Neuronal stem cell (in vitro differentiated cells): ENCODE measurements around the gene SPARC.

ENCODE experiments used
- DNase-seq: peaks from one replicate; pipeline ENCODE4 v3.0.0-alpha.2; 2013; ENCODE audit warnings: low spot score
- H2AFZ ChIP-seq: one replicate; pipeline ENCODE4 v1.6.1; 2013; ENCODE audit warnings: mild to moderate bottlenecking, low read length, inconsistent platforms
- H2AK5ac ChIP-seq: 2 replicates; pipeline ENCODE4 v1.6.1; 2013; ENCODE audit warnings: low read depth, mild to moderate bottlenecking, inconsistent platforms, low read length, moderate library complexity, mixed read lengths
- H2BK120ac ChIP-seq: 2 replicates; pipeline ENCODE4 v1.6.1; 2013; ENCODE audit warnings: low read depth, mild to moderate bottlenecking, inconsistent platforms, low read length, moderate library complexity, mixed read lengths
- H2BK12ac ChIP-seq: one replicate; pipeline ENCODE4 v1.6.1; 2013; ENCODE audit warnings: low read length, inconsistent platforms
- H2BK15ac ChIP-seq: 2 replicates; pipeline ENCODE4 v1.6.1; 2013; ENCODE audit warnings: mild to moderate bottlenecking, low read length, inconsistent platforms, mixed read lengths
- H2BK5ac ChIP-seq: one replicate; pipeline ENCODE4 v1.6.1; 2013; ENCODE audit warnings: inconsistent platforms, mild to moderate bottlenecking, low read length, moderate library complexity
- H3K14ac ChIP-seq: one replicate; pipeline ENCODE4 v1.6.1; 2013; ENCODE audit warnings: low read length, inconsistent platforms
- H3K18ac ChIP-seq: 2 replicates; pipeline ENCODE4 v1.6.1; 2013; ENCODE audit warnings: low read length, inconsistent platforms
- H3K23ac ChIP-seq: 2 replicates; pipeline ENCODE4 v1.6.1; 2013; ENCODE audit warnings: low read depth, mild to moderate bottlenecking, mixed read lengths, low read length, inconsistent platforms; ENCODE audit not compliant: poor library complexity
- H3K27ac ChIP-seq: replicated peaks from 3 replicates; pipeline ENCODE4 v1.5.1; 2013; ENCODE audit warnings: low read length, inconsistent platforms
- H3K27me3 ChIP-seq, 3 experiments: 2 replicates each; pipeline ENCODE4 v1.6.1; 2013; ENCODE audit warnings: low read length in 3 of 3, mild to moderate bottlenecking in 2 of 3, inconsistent platforms in 1 of 3, low read depth in 1 of 3, mixed read lengths in 1 of 3, moderate library complexity in 1 of 3; ENCODE audit not compliant: control insufficient read depth in 3 of 3, insufficient read depth in 3 of 3
- H3K36me3 ChIP-seq, 2 donors: replicated peaks in 1 of 2; 2 replicates each; pipeline ENCODE4 v1.6.1; 2013; ENCODE audit warnings: low read length in 2 of 2; ENCODE audit not compliant: control insufficient read depth in 2 of 2, insufficient read depth in 2 of 2
- H3K4ac ChIP-seq: 2 replicates; pipeline ENCODE4 v1.6.1; 2013; ENCODE audit warnings: inconsistent platforms, mild to moderate bottlenecking, low read length, moderate library complexity
- H3K4me1 ChIP-seq, 2 donors: 1 replicate in 1 of 2; 2 replicates in 1 of 2; pipeline ENCODE4 v1.6.1; 2013; ENCODE audit warnings: low read length in 2 of 2, low read depth in 1 of 2; ENCODE audit not compliant: control insufficient read depth in 2 of 2, insufficient read depth in 1 of 2
- H3K4me2 ChIP-seq: one replicate; pipeline ENCODE4 v1.6.1; 2013; ENCODE audit warnings: mild to moderate bottlenecking, low read length, inconsistent platforms; ENCODE audit not compliant: insufficient read depth, poor library complexity, severe bottlenecking
- H3K4me3 ChIP-seq, 2 donors: 2 replicates each; pipeline ENCODE4 v1.5.1; 2013; ENCODE audit warnings: low read length in 2 of 2, mild to moderate bottlenecking in 2 of 2, inconsistent platforms in 1 of 2, moderate library complexity in 1 of 2
- H3K79me1 ChIP-seq: one replicate; pipeline ENCODE4 v1.6.1; 2013; ENCODE audit warnings: low read depth, mild to moderate bottlenecking, inconsistent platforms, low read length, moderate library complexity
- H3K9ac ChIP-seq: one replicate; pipeline ENCODE4 v1.6.1; 2013; ENCODE audit warnings: mild to moderate bottlenecking, low read depth, low read length, inconsistent platforms; ENCODE audit not compliant: poor library complexity
- H3K9me3 ChIP-seq, 2 donors: replicated peaks in 1 of 2; 2 replicates each; pipeline versions ENCODE3 to v1.6.1; 2013; ENCODE audit warnings: low read length in 2 of 2, mild to moderate bottlenecking in 2 of 2, inconsistent platforms in 1 of 2, low read depth in 1 of 2, mixed read lengths in 1 of 2, moderate library complexity in 1 of 2; ENCODE audit not compliant: control insufficient read depth in 2 of 2, insufficient read depth in 1 of 2
- H4K8ac ChIP-seq: one replicate; pipeline ENCODE4 v1.6.1; 2013; ENCODE audit warnings: low read depth, mild to moderate bottlenecking, inconsistent platforms, low read length, moderate library complexity
- H4K91ac ChIP-seq: one replicate; pipeline ENCODE4 v1.6.1; 2013; ENCODE audit warnings: low read length, low read depth, mild to moderate bottlenecking, inconsistent platforms; ENCODE audit not compliant: poor library complexity
- WGBS, 2 donors: extraction: QIAGEN DNeasy Blood & Tissue Kit; methylation state at CpG; one replicate each; pipeline ENCODE4 v1.1.7; 2013; ENCODE audit warnings: missing lambda C conversion rate in 2 of 2, mixed read lengths in 1 of 2; ENCODE audit not compliant: insufficient read length in 2 of 2, insufficient replicate concordance in 1 of 2; ENCODE audit errors: extremely low coverage in 2 of 2; 5-methylcytosine and 5-hydroxymethylcytosine counted together

SPARC gene

GRCh38 chr5:151677776-151678545 lies 8.8 kb downstream of the SPARC start:
- WGBS, 2 donors, result no CpG with 5 or more reads among the region's 6 CpGs
- Histone ChIP-seq H3K4me1 (peaks cover 28 to 29% of the 10 kb centered on the region in 2 donors), H3K36me3 (peaks cover 14 to 87% of the 10 kb centered on the region in 2 donors), H2BK5ac (no peak overlapping the region), H2BK12ac (no peak overlapping the region), H2BK15ac (no peak overlapping the region), H2BK120ac (no peak overlapping the region), H3K4me2 (no peak overlapping the region), H2AK5ac (no peak overlapping the region), H3K27me3 (no peaks in the 10 kb centered on the region), H3K9ac (no peak overlapping the region), H3K4me3 (no peak overlapping the region), H3K4ac (no peak overlapping the region), H3K9me3 (no peaks in the 10 kb centered on the region), H2AFZ (no peak overlapping the region), H3K18ac (no peak overlapping the region), H3K79me1 (peaks cover 4% of the 10 kb centered on the region), H3K23ac (no peak overlapping the region), H3K27ac (no peak overlapping the region), H4K8ac (no peak overlapping the region), H3K14ac (no peak overlapping the region), H4K91ac (no peak overlapping the region)
- no peak for DNase-seq

GRCh38 chr5:151676719-151677118 lies 10.0 kb downstream of the SPARC start:
- no peak for DNase-seq
- Histone ChIP-seq H2AK5ac (no peak overlapping the region), H4K91ac (no peak overlapping the region), H3K14ac (no peak overlapping the region), H3K9me3 (no peaks in the 10 kb centered on the region), H2BK12ac (no peak overlapping the region), H3K4me1 (peaks cover 28% of the 10 kb centered on the region in 2 donors), H3K9ac (no peak overlapping the region), H3K18ac (no peak overlapping the region), H3K4me3 (no peak overlapping the region), H3K27me3 (no peaks in the 10 kb centered on the region), H3K4me2 (no peak overlapping the region), H2BK5ac (no peak overlapping the region), H3K27ac (no peak overlapping the region), H3K79me1 (peaks cover 4% of the 10 kb centered on the region), H3K4ac (no peak overlapping the region), H2BK120ac (no peak overlapping the region), H3K36me3 (peaks cover 22 to 87% of the 10 kb centered on the region in 2 donors), H3K23ac (no peak overlapping the region), H4K8ac (no peak overlapping the region), H2AFZ (no peak overlapping the region), H2BK15ac (no peak overlapping the region)
- WGBS, 2 donors, result no CpG with 5 or more reads among the region's 2 CpGs

DNA sequence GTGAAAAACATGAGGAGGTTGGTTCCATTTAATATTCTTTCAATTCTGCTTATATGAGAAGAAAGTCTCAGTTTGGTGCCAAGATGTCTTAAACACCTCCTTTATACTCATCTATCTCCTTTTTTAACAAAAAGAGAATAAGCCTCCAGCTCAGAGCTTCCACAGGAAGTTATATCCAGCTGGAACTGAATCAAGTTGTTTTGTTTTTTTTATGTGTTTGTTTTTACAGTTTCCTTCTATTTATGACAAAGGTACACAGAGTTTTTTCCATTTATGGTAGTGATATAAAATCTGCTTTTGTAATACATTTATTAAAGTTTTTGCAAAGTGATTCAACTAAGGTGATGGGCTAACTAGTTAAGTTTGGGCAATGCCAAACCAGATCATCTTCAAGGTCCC lies 10.4 kb downstream of the SPARC start:
- no peak overlapping the region for H2BK120ac ChIP-seq
- H3K36me3 ChIP-seq, result peaks cover 26 to 89% of the 10 kb centered on the region in 2 donors

GRCh38 chr5:151675611-151676313 lies 11.0 kb downstream of the SPARC start:
- DNase-seq, result no peak
- Histone ChIP-seq H3K36me3 (peaks cover 28 to 89% of the 10 kb centered on the region in 2 donors), H4K91ac (no peak overlapping the region), H2BK15ac (no peak overlapping the region), H3K27ac (no peak overlapping the region), H3K4me2 (no peak overlapping the region), H3K4me3 (no peak overlapping the region), H3K18ac (no peak overlapping the region), H4K8ac (no peak overlapping the region), H3K79me1 (peaks cover 2% of the 10 kb centered on the region), H2BK12ac (no peak overlapping the region), H3K4me1 (peaks cover 23 to 28% of the 10 kb centered on the region in 2 donors), H2AFZ (no peak overlapping the region), H2BK120ac (no peak overlapping the region), H3K14ac (no peak overlapping the region), H3K9me3 (no peaks in the 10 kb centered on the region), H3K9ac (no peak overlapping the region), H3K23ac (no peak overlapping the region), H2AK5ac (no peak overlapping the region), H3K4ac (no peak overlapping the region), H3K27me3 (no peaks in the 10 kb centered on the region), H2BK5ac (no peak overlapping the region)
- WGBS, 2 donors, result no CpG with 5 or more reads among the region's 3 CpGs

More for the DNA sequence above, 10.4 kb downstream of the SPARC start:
- Histone ChIP-seq H3K4me2 (no peak overlapping the region), H3K14ac (no peak overlapping the region), H4K8ac (no peak overlapping the region), H3K27ac (no peak overlapping the region), H3K27me3 (no peaks in the 10 kb centered on the region), H3K4me3 (no peak overlapping the region), H3K4me1 (peaks cover 28% of the 10 kb centered on the region in 2 donors), H4K91ac (no peak overlapping the region), H3K23ac (no peak overlapping the region), H3K18ac (no peak overlapping the region), H3K9ac (no peak overlapping the region), H3K79me1 (peaks cover 4% of the 10 kb centered on the region), H2BK12ac (no peak overlapping the region), H3K9me3 (no peaks in the 10 kb centered on the region), H2BK15ac (no peak overlapping the region), H2AFZ (no peak overlapping the region), H3K4ac (no peak overlapping the region), H2BK5ac (no peak overlapping the region), H2AK5ac (no peak overlapping the region)
- DNase-seq, result no peak
